Astrocyte (in vitro differentiated cells and primary cell): ENCODE measurements around the gene STK24. TPM values are rescaled to one million over a fixed set of nuclear protein-coding genes. Genes with fewer than 3 reads are reported as not detected.

Experiments
- DNase-seq: peaks from one replicate; pipeline ENCODE4 v3.0.0-alpha.2; 2010; ENCODE audit warnings: low read depth
- FAIRE-seq: peaks from 2 replicates; lab custom pipeline; 2011; peaks lifted over from hg19 to GRCh38; lab: Jason Lieb, UNC
- H2AFZ ChIP-seq: 2 replicates; pipeline ENCODE4 v1.6.0; 2012; ENCODE audit warnings: low read depth, low read length, inconsistent platforms
- H3K27ac ChIP-seq: 2 replicates; pipeline ENCODE4 v1.5.1; 2011; ENCODE audit warnings: low read depth, low read length, inconsistent platforms
- H3K27me3 ChIP-seq: 2 replicates; pipeline ENCODE4 v1.6.0; 2011; ENCODE audit warnings: low read length, inconsistent platforms; ENCODE audit not compliant: insufficient read depth
- H3K36me3 ChIP-seq: 2 replicates; pipeline ENCODE4 v1.5.1; 2011; ENCODE audit warnings: low read length, inconsistent platforms; ENCODE audit not compliant: insufficient read depth
- H3K4me1 ChIP-seq: 2 replicates; pipeline ENCODE4 v1.5.1; 2011; ENCODE audit warnings: low read length, inconsistent platforms; ENCODE audit not compliant: insufficient read depth
- H3K4me2 ChIP-seq: 2 replicates; pipeline ENCODE4 v1.6.0; 2012; ENCODE audit warnings: low read length, inconsistent platforms
- H3K4me3 ChIP-seq: 2 replicates; pipeline ENCODE4 v1.5.1; 2011; ENCODE audit warnings: low read depth, mild to moderate bottlenecking, low read length, inconsistent platforms; ENCODE audit not compliant: insufficient read depth
- H3K79me2 ChIP-seq: 2 replicates; pipeline ENCODE4 v1.6.0; 2012; ENCODE audit warnings: mild to moderate bottlenecking, low read length, inconsistent platforms; ENCODE audit not compliant: insufficient read depth
- H3K9ac ChIP-seq: 2 replicates; pipeline ENCODE4 v1.6.0; 2012; ENCODE audit warnings: mild to moderate bottlenecking, low read length, inconsistent platforms
- H3K9me3 ChIP-seq: 2 replicates; pipeline ENCODE4 v1.5.1; 2012; ENCODE audit warnings: low read depth, mild to moderate bottlenecking, low read length, inconsistent platforms; ENCODE audit not compliant: insufficient read depth
- H4K20me1 ChIP-seq: 2 replicates; pipeline ENCODE4 v1.6.0; 2012; ENCODE audit warnings: low read length, inconsistent platforms; ENCODE audit not compliant: insufficient read depth
- H3K27ac Mint-ChIP-seq: one replicate; pipeline ENCODE4 v1.8.0; 2021; ENCODE audit warnings: mild to moderate bottlenecking, mixed read lengths; ENCODE audit not compliant: unreplicated experiment
- H3K27me3 Mint-ChIP-seq: one replicate; pipeline ENCODE4 v1.8.0; 2021; ENCODE audit warnings: low read depth, mixed read lengths; ENCODE audit not compliant: unreplicated experiment
- H3K36me3 Mint-ChIP-seq: one replicate; pipeline ENCODE4 v1.8.0; 2021; ENCODE audit warnings: low read depth, mixed read lengths; ENCODE audit not compliant: unreplicated experiment
- H3K4me1 Mint-ChIP-seq: one replicate; pipeline ENCODE4 v1.8.0; 2021; ENCODE audit warnings: low read depth, mixed read lengths; ENCODE audit not compliant: unreplicated experiment
- H3K4me3 Mint-ChIP-seq: one replicate; pipeline ENCODE4 v1.8.0; 2021; ENCODE audit warnings: mild to moderate bottlenecking, moderate library complexity, mixed read lengths; ENCODE audit not compliant: unreplicated experiment
- H3K9me3 Mint-ChIP-seq: one replicate; pipeline ENCODE4 v1.8.0; 2021; ENCODE audit warnings: mild to moderate bottlenecking, mixed read lengths; ENCODE audit not compliant: unreplicated experiment
- EZH2 ChIP-seq: IDR thresholded peaks from 2 replicates; pipeline ENCODE4 v1.6.1; 2012; ENCODE audit warnings: mild to moderate bottlenecking, low read length, inconsistent platforms; ENCODE audit not compliant: insufficient read depth
- total RNA-seq: library from RNA; stranded (reverse); gene quantifications from 2 replicates; pipeline ENCODE4 v1.2.1, GENCODE V29; 2021
- TF ChIP-seq, protein P1 (sequence below): IDR thresholded peaks from 2 replicates; pipeline ENCODE4 v1.5.1; 2011; ENCODE audit warnings: low read depth, mild to moderate bottlenecking, inconsistent platforms, low read length, moderate library complexity; ENCODE audit not compliant: insufficient read depth

The STK24 gene
- total RNA-seq, 1 donor from 2014 or later, result 96.1 TPM

DNA sequence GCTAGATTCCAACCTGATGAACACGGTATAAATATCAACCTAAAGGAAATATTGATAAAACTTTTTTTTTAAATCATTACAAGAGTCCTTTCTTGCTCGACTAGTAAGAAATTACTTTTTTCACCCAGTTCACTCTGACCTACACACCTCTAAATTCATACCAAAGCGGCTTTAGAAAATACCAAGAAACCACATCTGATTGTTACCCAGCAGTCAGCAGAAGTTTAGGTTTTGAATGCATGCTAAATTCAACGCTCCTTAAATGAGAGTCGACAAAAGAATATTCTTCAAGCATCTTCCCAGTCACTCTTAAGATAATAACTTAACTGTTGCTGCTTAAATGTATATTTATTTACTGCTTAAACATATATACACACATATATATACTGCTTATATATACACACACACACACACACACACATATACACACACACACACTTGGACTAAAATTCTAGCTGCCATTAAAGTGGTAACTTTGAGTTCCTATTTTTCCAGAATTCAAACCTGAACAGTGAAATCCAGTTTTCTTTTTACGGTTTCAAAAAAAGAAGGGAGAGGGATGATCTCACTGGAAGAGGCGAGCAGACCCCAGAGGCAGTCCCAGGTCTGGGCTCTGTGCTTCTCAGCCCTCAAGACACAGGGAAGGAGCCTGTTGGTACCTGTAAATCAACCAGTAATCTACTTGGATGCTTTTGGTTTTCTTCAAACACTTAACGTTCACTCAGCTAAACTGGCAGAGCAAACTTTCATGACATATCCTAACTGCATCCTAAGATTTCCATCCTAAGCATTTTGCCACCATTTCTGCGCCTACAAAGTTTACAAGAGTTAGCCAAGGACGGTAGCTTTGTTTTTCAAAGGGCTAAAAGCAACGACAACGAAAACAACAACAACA, 1.7 kb downstream of the STK24 start:
- H3K4me3 ChIP-seq, result peak overlapping the region; percentile 95
- peaks cover 63% of the 10 kb centered on the region for H3K79me2 ChIP-seq
- no peaks in the 10 kb centered on the region for H3K36me3 ChIP-seq
- H3K9ac ChIP-seq, result peak overlapping the region; percentile 91
- no peak overlapping the region for H2AFZ ChIP-seq
- peaks cover 36% of the 10 kb centered on the region for H3K4me1 Mint-ChIP-seq
- H3K4me2 ChIP-seq, result peak overlapping the region; percentile 96
- peaks cover 2% of the 10 kb centered on the region for H3K36me3 Mint-ChIP-seq
- H3K4me1 ChIP-seq, result peaks cover 42% of the 10 kb centered on the region
- no peaks in the 10 kb centered on the region for H3K9me3 ChIP-seq
- no peaks in the 10 kb centered on the region for H3K9me3 Mint-ChIP-seq
- TF ChIP-seq EZH2, result no peak
- TF ChIP-seq, protein P1, sequence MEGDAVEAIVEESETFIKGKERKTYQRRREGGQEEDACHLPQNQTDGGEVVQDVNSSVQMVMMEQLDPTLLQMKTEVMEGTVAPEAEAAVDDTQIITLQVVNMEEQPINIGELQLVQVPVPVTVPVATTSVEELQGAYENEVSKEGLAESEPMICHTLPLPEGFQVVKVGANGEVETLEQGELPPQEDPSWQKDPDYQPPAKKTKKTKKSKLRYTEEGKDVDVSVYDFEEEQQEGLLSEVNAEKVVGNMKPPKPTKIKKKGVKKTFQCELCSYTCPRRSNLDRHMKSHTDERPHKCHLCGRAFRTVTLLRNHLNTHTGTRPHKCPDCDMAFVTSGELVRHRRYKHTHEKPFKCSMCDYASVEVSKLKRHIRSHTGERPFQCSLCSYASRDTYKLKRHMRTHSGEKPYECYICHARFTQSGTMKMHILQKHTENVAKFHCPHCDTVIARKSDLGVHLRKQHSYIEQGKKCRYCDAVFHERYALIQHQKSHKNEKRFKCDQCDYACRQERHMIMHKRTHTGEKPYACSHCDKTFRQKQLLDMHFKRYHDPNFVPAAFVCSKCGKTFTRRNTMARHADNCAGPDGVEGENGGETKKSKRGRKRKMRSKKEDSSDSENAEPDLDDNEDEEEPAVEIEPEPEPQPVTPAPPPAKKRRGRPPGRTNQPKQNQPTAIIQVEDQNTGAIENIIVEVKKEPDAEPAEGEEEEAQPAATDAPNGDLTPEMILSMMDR, result no peak
- no peaks in the 10 kb centered on the region for H3K27me3 Mint-ChIP-seq
- H3K27ac ChIP-seq, result peak overlapping the region; percentile 67
- DNase-seq, result peak; percentile 44
- H4K20me1 ChIP-seq, result peaks cover 55% of the 10 kb centered on the region
- no peak for FAIRE-seq
- no peaks in the 10 kb centered on the region for H3K27me3 ChIP-seq
- H3K27ac Mint-ChIP-seq, result peak overlapping the region; percentile 84
- H3K4me3 Mint-ChIP-seq, result peak overlapping the region; percentile 94

DNA sequence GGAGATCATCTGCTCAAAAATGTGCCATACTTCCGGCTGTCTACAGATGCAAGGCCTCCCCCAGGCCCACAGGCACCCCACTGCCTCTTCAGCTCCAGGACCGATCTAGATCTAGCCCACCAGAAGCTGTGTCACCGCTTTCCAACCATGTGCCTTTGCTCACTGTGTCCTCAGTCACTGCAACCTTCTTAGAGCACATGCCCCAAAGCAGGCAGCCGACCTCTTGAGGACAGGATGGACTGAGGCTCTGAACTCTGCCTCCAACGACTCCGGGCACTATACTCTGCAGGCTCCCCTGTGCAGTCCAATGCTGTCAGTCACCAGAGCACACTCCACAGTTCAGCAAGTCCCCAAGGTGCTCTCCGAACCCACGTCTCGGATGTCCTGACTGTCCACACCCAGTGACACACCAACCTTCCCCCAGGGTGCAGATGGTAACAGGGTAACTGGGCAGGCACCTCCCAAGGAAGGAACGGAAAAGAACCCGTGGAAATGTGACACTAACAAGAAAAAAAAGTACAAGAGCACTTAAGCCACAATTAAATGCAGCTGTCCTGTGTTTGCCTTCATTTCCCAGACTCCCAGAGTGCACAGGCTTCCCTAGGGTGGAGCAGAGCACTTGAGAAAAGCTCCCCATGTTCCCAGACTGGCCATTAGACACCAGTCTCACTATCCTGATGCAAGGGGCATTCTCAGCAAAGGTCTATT, 4.8 kb downstream of the STK24 start:
- peaks cover 34% of the 10 kb centered on the region for H3K4me1 ChIP-seq
- no peaks in the 10 kb centered on the region for H3K27me3 ChIP-seq
- H3K79me2 ChIP-seq, result peaks cover 94% of the 10 kb centered on the region
- Mint-ChIP-seq H3K9me3 (no peaks in the 10 kb centered on the region), H3K36me3 (peaks cover 10% of the 10 kb centered on the region), H3K27me3 (no peaks in the 10 kb centered on the region), H3K4me1 (peaks cover 41% of the 10 kb centered on the region), H3K4me3 (peak overlapping the region; percentile 62), H3K27ac (peak overlapping the region; percentile 76)
- TF ChIP-seq, protein P1, result no peak
- no peak for TF ChIP-seq EZH2
- H3K36me3 ChIP-seq, result no peaks in the 10 kb centered on the region
- FAIRE-seq (no peak), DNase-seq (peak; percentile 32)
- no peak overlapping the region for H2AFZ ChIP-seq
- H3K9ac ChIP-seq, result peak overlapping the region; percentile 13
- peak overlapping the region; percentile 21 for H3K4me3 ChIP-seq
- H3K27ac ChIP-seq, result no peak overlapping the region
- H3K9me3 ChIP-seq, result no peaks in the 10 kb centered on the region
- peak overlapping the region; percentile 55 for H3K4me2 ChIP-seq
- H4K20me1 ChIP-seq, result peaks cover 86% of the 10 kb centered on the region
